ENCODE results near the gene AHI1. TPM values are rescaled to one million over a fixed set of nuclear protein-coding genes. Genes with fewer than 3 reads are reported as not detected.
"Not testable (repeated sequence)": the region's sequence is repeated elsewhere in the genome, so short reads cannot be mapped to it uniquely, and the experiment has no call there.

The AHI1 gene
- total RNA-seq, 4 donors from 2014 or later: 9.2 to 16.5 (median 11.7) TPM

GRCh38 chr6:135379647-135380046, 117.9 kb downstream of the AHI1 start:
- no peak overlapping the region for H3K4me3 ChIP-seq (ENCODE audit: low read depth, poor library complexity, severe bottlenecking)
- intact Hi-C loops (cut with DNase I; ENCODE audit: low total_unique reads): loop anchor here (5.0 kb wide), 1 partner anchor 1347 kb away; no protein-coding TSS in a partner anchor
- DNase-seq (ENCODE audit: low spot score in 2 of 2): no peak

GRCh38 chr6:135372758-135373157, 124.8 kb downstream of the AHI1 start:
- 88 to 91% methylated on average over 2 of the region's 2 CpGs for WGBS, 2 donors
- no peak for DNase-seq (ENCODE audit: low spot score in 2 of 2)
- H3K4me3 ChIP-seq (ENCODE audit: low read depth, poor library complexity, severe bottlenecking): no peak overlapping the region
- no peak for TF ChIP-seq CTCF (IDR thresholded peaks at IDR 0.05)
- no peak for TF ChIP-seq POLR2A (IDR thresholded peaks at IDR 0.05)
- intact Hi-C loops (cut with DNase I; ENCODE audit: low total_unique reads): no loop called here

More at GRCh38 chr6:135379647-135380046, 117.9 kb downstream of the AHI1 start:
- TF ChIP-seq CTCF (IDR thresholded peaks at IDR 0.05): no peak
- TF ChIP-seq POLR2A (IDR thresholded peaks at IDR 0.05): no peak

- DNase-seq (ENCODE audit: low spot score in 2 of 2); H3K4me3 ChIP-seq (ENCODE audit: low read depth, poor library complexity, severe bottlenecking); intact Hi-C loops (cut with DNase I; ENCODE audit: low total_unique reads): not testable (repeated sequence)
- WGBS, 2 donors: 83 to 100% methylated on average over 6 of the region's 39 CpGs
Observed at GRCh38 chr6:135363622-135364021, 133.9 kb downstream of the AHI1 start.

GRCh38 chr6:135362124-135362523, 135.4 kb downstream of the AHI1 start:
- intact Hi-C loops (cut with DNase I; ENCODE audit: low total_unique reads): no loop called here
- no peak for TF ChIP-seq POLR2A (IDR thresholded peaks at IDR 0.05)
- no peak overlapping the region for H3K4me3 ChIP-seq (ENCODE audit: low read depth, poor library complexity, severe bottlenecking)
- 98% methylated on average over 4 of the region's 4 CpGs for WGBS, 2 donors
- no peak for DNase-seq (ENCODE audit: low spot score in 2 of 2)

GRCh38 chr6:135360222-135360621, 137.3 kb downstream of the AHI1 start:
- 93 to 98% methylated on average over 2 of the region's 2 CpGs for WGBS, 2 donors
- H3K4me3 ChIP-seq (ENCODE audit: low read depth, poor library complexity, severe bottlenecking): no peak overlapping the region
- intact Hi-C loops (cut with DNase I; ENCODE audit: low total_unique reads): no loop called here
- DNase-seq (ENCODE audit: low spot score in 2 of 2): no peak
- TF ChIP-seq CTCF (IDR thresholded peaks at IDR 0.05) (no peak), POLR2A (IDR thresholded peaks at IDR 0.05) (no peak)

GRCh38 chr6:135358985-135359384, 138.6 kb downstream of the AHI1 start:
- no peak for DNase-seq (ENCODE audit: low spot score in 2 of 2)
- TF ChIP-seq CTCF (IDR thresholded peaks at IDR 0.05) (no peak), POLR2A (IDR thresholded peaks at IDR 0.05) (no peak)
- 81 to 88% methylated on average over 2 of the region's 2 CpGs for WGBS, 2 donors
- intact Hi-C loops (cut with DNase I; ENCODE audit: low total_unique reads): no loop called here
- H3K4me3 ChIP-seq (ENCODE audit: low read depth, poor library complexity, severe bottlenecking): no peak overlapping the region

- no peak overlapping the region for H3K4me3 ChIP-seq (ENCODE audit: low read depth, poor library complexity, severe bottlenecking)
- intact Hi-C loops (cut with DNase I; ENCODE audit: low total_unique reads): no loop called here
- WGBS, 2 donors: 94 to 97% methylated on average over 1 of the region's 1 CpG
- TF ChIP-seq CTCF (IDR thresholded peaks at IDR 0.05) (no peak), POLR2A (IDR thresholded peaks at IDR 0.05) (no peak)
- no peak for DNase-seq (ENCODE audit: low spot score in 2 of 2)
Observed at GRCh38 chr6:135358251-135358821, 139.2 kb downstream of the AHI1 start.
